HEK293T (cell line): Measurements from ENCODE around the gene HPCAL1.

Experiments used
- BHLHE40 ChIP-seq: fragments of 450-650 bp; IDR thresholded peaks from 2 replicates; pipeline ENCODE4 v1.6.1; 2016; ENCODE audit warnings: mild to moderate bottlenecking, moderate library complexity, borderline replicate concordance
- CTBP1 ChIP-seq: fragments of 450-650 bp; IDR thresholded peaks from 2 replicates; pipeline ENCODE4 v1.6.1; 2016; ENCODE audit warnings: borderline replicate concordance
- ELF4 ChIP-seq: fragments of 450-650 bp; IDR thresholded peaks from 2 replicates; pipeline ENCODE4 v1.6.1; 2017; ENCODE audit warnings: antibody characterized with exemption
- FOXA1 ChIP-seq: fragments of 450-650 bp; IDR thresholded peaks from 2 replicates; pipeline ENCODE4 v1.6.1; 2016; ENCODE audit warnings: mild to moderate bottlenecking
- FOXK2 ChIP-seq: fragments of 450-650 bp; IDR thresholded peaks from 2 replicates; pipeline ENCODE4 v1.6.1; 2016; ENCODE audit warnings: mild to moderate bottlenecking
- FOXM1 ChIP-seq: fragments of 450-650 bp; IDR thresholded peaks from 2 replicates; pipeline ENCODE4 v1.6.1; 2017; ENCODE audit warnings: mild to moderate bottlenecking, borderline replicate concordance
- HDGF ChIP-seq: fragments of 450-650 bp; IDR thresholded peaks from 2 replicates; pipeline ENCODE4 v1.6.1; 2017; ENCODE audit warnings: antibody characterized with exemption, borderline replicate concordance
- LEF1 ChIP-seq: fragments of 450-650 bp; IDR thresholded peaks from 2 replicates; pipeline ENCODE4 v1.6.1; 2017; ENCODE audit warnings: mild to moderate bottlenecking, borderline replicate concordance
- SUZ12 ChIP-seq: fragments of 450-650 bp; IDR thresholded peaks from 2 replicates; pipeline ENCODE4 v1.6.1; 2016; ENCODE audit warnings: mild to moderate bottlenecking
- ZNF384 ChIP-seq: fragments of 450-650 bp; IDR thresholded peaks from 2 replicates; pipeline ENCODE4 v1.6.1; 2016

GRCh38 chr2:10278763-10279471, 23.8 kb upstream of the HPCAL1 start:
- no peak for TF ChIP-seq ELF4
- TF ChIP-seq FOXK2 = no peak
- TF ChIP-seq LEF1 = no peak
- no peak for TF ChIP-seq FOXA1
- TF ChIP-seq SUZ12 = no peak
- no peak for TF ChIP-seq HDGF
- no peak for TF ChIP-seq FOXM1
- TF ChIP-seq BHLHE40 = no peak
- TF ChIP-seq ZNF384 = no peak
- no peak for TF ChIP-seq CTBP1
